PFSK-1 (cell line): ENCODE data around the gene PRDM12.

Experiments
- FOXP2 ChIP-seq: optimal IDR thresholded peaks from 2 replicates; pipeline ENCODE3; 2011; ENCODE audit warnings: borderline replicate concordance, control low read depth, inconsistent platforms; ENCODE audit not compliant: insufficient read depth; ENCODE audit errors: extremely low read length, extremely low read depth
- POLR2AphosphoS5 ChIP-seq: IDR thresholded peaks from 2 replicates; pipeline ENCODE4 v1.6.1; 2012; ENCODE audit warnings: low read depth, mild to moderate bottlenecking, control low read depth, low read length, moderate library complexity
- REST ChIP-seq, 2 experiments: IDR thresholded peaks; 2 replicates each; pipeline versions ENCODE4 v1.6.1 to v1.8.0; 2011 to 2012; ENCODE audit warnings: low read depth in 2 of 2, low read length in 2 of 2, control low read depth in 1 of 2, inconsistent platforms in 1 of 2, mild to moderate bottlenecking in 1 of 2, moderate library complexity in 1 of 2; ENCODE audit not compliant: insufficient read depth in 1 of 2
- SIN3A ChIP-seq: IDR thresholded peaks from 2 replicates; pipeline ENCODE4 v1.6.1; 2012; ENCODE audit warnings: mild to moderate bottlenecking, low read length, moderate library complexity, borderline replicate concordance; ENCODE audit not compliant: insufficient read depth
- TAF1 ChIP-seq: IDR thresholded peaks from 2 replicates; pipeline ENCODE4 v1.6.1; 2012; ENCODE audit warnings: low read length, control low read depth, borderline replicate concordance; ENCODE audit not compliant: insufficient read depth

Gene PRDM12

GRCh38 chr9:130728721-130729120, 64.3 kb downstream of the PRDM12 start:
- TF ChIP-seq POLR2AphosphoS5 (no peak), FOXP2 (no peak), TAF1 (no peak), REST (IDR thresholded peaks at IDR 0.05; ENCODE audit: insufficient read depth in 1 of 2, low read depth in 2 of 2, low read length in 2 of 2) (no peak), SIN3A (no peak)

GRCh38 chr9:130729145-130729544, 64.8 kb downstream of the PRDM12 start:
- no peak for TF ChIP-seq FOXP2
- TF ChIP-seq SIN3A = no peak
- no peak for TF ChIP-seq POLR2AphosphoS5
- no peak for TF ChIP-seq TAF1
- TF ChIP-seq REST (IDR thresholded peaks at IDR 0.05; ENCODE audit: insufficient read depth in 1 of 2, low read depth in 2 of 2, low read length in 2 of 2) = no peak

GRCh38 chr9:130731355-130731754, 67.0 kb downstream of the PRDM12 start:
- TF ChIP-seq REST (IDR thresholded peaks at IDR 0.05; ENCODE audit: insufficient read depth in 1 of 2, low read depth in 2 of 2, low read length in 2 of 2) = no peak
- TF ChIP-seq TAF1 = no peak
- TF ChIP-seq POLR2AphosphoS5 = no peak
- no peak for TF ChIP-seq FOXP2
- no peak for TF ChIP-seq SIN3A

- TF ChIP-seq POLR2AphosphoS5 (no peak), FOXP2 (no peak), TAF1 (no peak), SIN3A (no peak), REST (IDR thresholded peaks at IDR 0.05; ENCODE audit: insufficient read depth in 1 of 2, low read depth in 2 of 2, low read length in 2 of 2) (no peak)
Measured at GRCh38 chr9:130732136-130732535, 67.7 kb downstream of the PRDM12 start.
